Panc1 (cell line): ENCODE results near the gene ESRRA. TPM values are rescaled to one million over a fixed set of nuclear protein-coding genes. Genes with fewer than 3 reads are reported as not detected.

Experiments
- ATAC-seq: fragments of 200-7000 bp; cut with Tn5 transposase; 2 replicates; pipeline ENCODE4 v1.9.1; 2020; ENCODE audit warnings: mild to moderate bottlenecking, moderate library complexity
- BruUV-seq: library from RNA; stranded (reverse); fragments of 400-500 nt; replicated peaks from 2 replicates; lab custom pipeline; 2021; lab: Mats Ljungman, UMichigan
- CTCF ChIA-PET: fragments of 300-600 bp; sonication (Branson Sonifier 250); formaldehyde crosslinking; loops from one replicate; lab custom pipeline; 2022; ENCODE audit warnings: antibody characterized with exemption; lab: Charles Lee
- POLR2A ChIA-PET: fragments of 300-600 bp; sonication (Branson Sonifier 250); formaldehyde crosslinking; loops from one replicate; lab custom pipeline; 2022; ENCODE audit warnings: antibody characterized with exemption; lab: Charles Lee
- DNase-seq: peaks from one replicate; pipeline ENCODE4 v3.0.0-alpha.2; 2010; ENCODE audit warnings: low read depth, low spot score
- H3K27ac ChIP-seq: 2 replicates; pipeline ENCODE4 v1.5.1; 2011; ENCODE audit warnings: mild to moderate bottlenecking, low read length, inconsistent platforms
- H3K27me3 ChIP-seq: fragments of 200-500 bp; sonication (Bioruptor generic); 2 replicates; pipeline ENCODE4 v1.6.0; 2014; ENCODE audit warnings: low read length, inconsistent platforms; ENCODE audit not compliant: control insufficient read depth, insufficient read depth
- H3K36me3 ChIP-seq: fragments of 200-500 bp; sonication (Bioruptor generic); 2 replicates; pipeline ENCODE4 v1.5.1; 2014; ENCODE audit warnings: inconsistent platforms, mild to moderate bottlenecking, low read length, moderate library complexity; ENCODE audit not compliant: control insufficient read depth, insufficient read depth
- H3K4me1 ChIP-seq: 2 replicates; pipeline ENCODE4 v1.5.1; 2011; ENCODE audit warnings: inconsistent platforms, mild to moderate bottlenecking, low read length, moderate library complexity; ENCODE audit not compliant: control insufficient read depth, insufficient read depth
- H3K4me3 ChIP-seq, 2 experiments: 2 replicates each; pipeline ENCODE4 v1.5.1; 2011 to 2012; ENCODE audit warnings: low read depth in 2 of 2, low read length in 2 of 2, mild to moderate bottlenecking in 2 of 2, inconsistent platforms in 1 of 2, moderate library complexity in 1 of 2
- H3K9me3 ChIP-seq: fragments of 200-500 bp; sonication (Bioruptor generic); 2 replicates; pipeline ENCODE4 v1.5.1; 2014; ENCODE audit warnings: low read depth, mild to moderate bottlenecking, inconsistent platforms, low read length, moderate library complexity; ENCODE audit not compliant: control insufficient read depth, insufficient read depth
- CTCF ChIP-seq: fragments of 450-650 bp; IDR thresholded peaks from 2 replicates; pipeline ENCODE4 v1.5.1; 2017; ENCODE audit warnings: mild to moderate bottlenecking
- POLR2AphosphoS5 ChIP-seq: IDR thresholded peaks from 2 replicates; pipeline ENCODE4 v1.6.1; 2012; ENCODE audit warnings: mild to moderate bottlenecking, low read depth, low read length, moderate library complexity
- REST ChIP-seq, 2 experiments: IDR thresholded peaks; 2 replicates each; pipeline ENCODE4 v1.6.1; 2011 to 2012; ENCODE audit warnings: low read depth in 2 of 2, control low read depth in 1 of 2, low read length in 1 of 2, mild to moderate bottlenecking in 1 of 2, moderate library complexity in 1 of 2; ENCODE audit not compliant: insufficient read depth in 1 of 2
- SIN3A ChIP-seq: IDR thresholded peaks from 2 replicates; pipeline ENCODE4 v1.6.1; 2012; ENCODE audit warnings: low read depth, mild to moderate bottlenecking, low read length, moderate library complexity, borderline replicate concordance; ENCODE audit not compliant: insufficient read depth
- TCF7L2 ChIP-seq: IDR thresholded peaks from 2 replicates; pipeline ENCODE4 v1.6.1; 2011; ENCODE audit warnings: mild to moderate bottlenecking, low read depth, low read length, inconsistent platforms
- in situ Hi-C: cut with HindIII; loops from 2 replicates; pipeline ENCODE4 v1.10.0; 2016; ENCODE audit warnings: low sequenced_read_pairs, low pct_unique_long_range_greater_than_20kb
- intact Hi-C: fragments of 100-400 bp; cut with micrococcal nuclease; formaldehyde crosslinking; loops from one replicate; pipeline ENCODE4 v1.10.0; 2022; ENCODE audit not compliant: unreplicated experiment
- total RNA-seq: library from RNA; stranded (reverse); gene quantifications from one replicate; pipeline ENCODE4 v1.2.1, GENCODE V29; 2021; ENCODE audit not compliant: unreplicated experiment

ESRRA gene
- total RNA-seq, 1 experiment from 2014 or later: 81.6 TPM

- no TSS peak for BruUV-seq
- intact Hi-C loops: loop anchor here (10.0 kb wide), 1 partner anchor 62 kb away; the partner anchor contains the start of genes FKBP2 and PPP1R14B
- H3K27me3 ChIP-seq: no peaks in the 10 kb centered on the region
Measured at GRCh38 chr11:64306563-64306875, 1.2 kb downstream of the ESRRA start.

GRCh38 chr11:64306876-64307622 lies 1.7 kb downstream of the ESRRA start:
- BruUV-seq: no TSS peak
- Histone ChIP-seq H3K9me3 (no peaks in the 10 kb centered on the region), H3K36me3 (no peaks in the 10 kb centered on the region), H3K27me3 (no peaks in the 10 kb centered on the region), H3K4me1 (peaks cover 15% of the 10 kb centered on the region), H3K4me3 (peak overlapping the region; percentile 72 to 80), H3K27ac (peak overlapping the region; percentile 77)
- intact Hi-C loops (loop anchor here (10.0 kb wide), 1 partner anchor 62 kb away; the partner anchor contains the start of genes FKBP2 and PPP1R14B), in situ Hi-C loops (no loop called here)
- ChIA-PET CTCF (interaction anchor here (0.6 kb wide), 1 partner anchor 22 kb away, joined by 3 read pairs; no protein-coding TSS in a partner anchor), POLR2A (interaction anchor here (1.1 kb wide), 1 partner anchor 10 kb away, joined by 8 read pairs; the partner anchor contains the start of genes PRDX5 and TRMT112)
- DNase-seq: no peak
- ATAC-seq: no peak
- TF ChIP-seq REST (IDR thresholded peaks at IDR 0.05; ENCODE audit: insufficient read depth in 1 of 2, low read depth in 2 of 2, low read length in 1 of 2): no peak
- no peak for TF ChIP-seq TCF7L2
- TF ChIP-seq CTCF: no peak
- no peak for TF ChIP-seq POLR2AphosphoS5

More at GRCh38 chr11:64306563-64306875, 1.2 kb downstream of the ESRRA start:
- TF ChIP-seq REST (IDR thresholded peaks at IDR 0.05; ENCODE audit: insufficient read depth in 1 of 2, low read depth in 2 of 2, low read length in 1 of 2) (no peak), TCF7L2 (no peak), SIN3A (no peak), CTCF (no peak), POLR2AphosphoS5 (no peak)
- ChIA-PET POLR2A (interaction anchor here (1.1 kb wide), 1 partner anchor 11 kb away, joined by 8 read pairs; the partner anchor contains the start of genes PRDX5 and TRMT112), CTCF (no interaction called here)
- peaks cover 15% of the 10 kb centered on the region for H3K4me1 ChIP-seq
- in situ Hi-C loops: no loop called here
- no peaks in the 10 kb centered on the region for H3K9me3 ChIP-seq
- no peak for DNase-seq
- H3K36me3 ChIP-seq: no peaks in the 10 kb centered on the region
- peak overlapping the region; percentile 77 for H3K27ac ChIP-seq
- peak overlapping the region; percentile 72 to 80 for H3K4me3 ChIP-seq
- no peak for ATAC-seq
